HG02588 (cell line): ENCODE measurements around the gene PRELP.
"Not testable (repeated sequence)": the region's sequence is repeated elsewhere in the genome, so short reads cannot be mapped to it uniquely, and the experiment has no call there.

ENCODE experiments used
- ATAC-seq: cut with Tn5 transposase; IDR thresholded peaks from one replicate; pipeline ENCODE4 v1.9.1; 2021; ENCODE audit warnings: mild to moderate bottlenecking, moderate library complexity; ENCODE audit not compliant: unreplicated experiment

Gene PRELP

GRCh38 chr1:203504400-203505250, 29.0 kb downstream of the PRELP start:
- ATAC-seq, result no peak

- ATAC-seq, result no peak
Observed at GRCh38 chr1:203505526-203506204, 30.1 kb downstream of the PRELP start.

- no peak for ATAC-seq
Observed at GRCh38 chr1:203506858-203507626, 31.4 kb downstream of the PRELP start.

- ATAC-seq, result no peak
Observed at GRCh38 chr1:203507759-203508158, 32.2 kb downstream of the PRELP start.

- ATAC-seq, result no peak
Observed at GRCh38 chr1:203508463-203509073, 33.0 kb downstream of the PRELP start.

GRCh38 chr1:203509135-203509534, 33.5 kb downstream of the PRELP start:
- ATAC-seq, result no peak

- ATAC-seq, result no peak
Observed at GRCh38 chr1:203511513-203511912, 35.9 kb downstream of the PRELP start.

- no peak for ATAC-seq
Observed at GRCh38 chr1:203511930-203512329, 36.3 kb downstream of the PRELP start.

GRCh38 chr1:203512517-203512847, 36.9 kb downstream of the PRELP start:
- ATAC-seq, result no peak

GRCh38 chr1:203512848-203513584, 37.4 kb downstream of the PRELP start:
- no peak for ATAC-seq

- no peak for ATAC-seq
Observed at GRCh38 chr1:203513585-203514031, 38.0 kb downstream of the PRELP start.

GRCh38 chr1:203516184-203516583, 40.6 kb downstream of the PRELP start:
- ATAC-seq, result no peak

GRCh38 chr1:203516906-203517305, 41.3 kb downstream of the PRELP start:
- ATAC-seq, result no peak

GRCh38 chr1:203517426-203518110, 42.0 kb downstream of the PRELP start:
- ATAC-seq, result no peak

- not testable (repeated sequence) for ATAC-seq
Observed at GRCh38 chr1:203518139-203518538, 42.5 kb downstream of the PRELP start.

GRCh38 chr1:203518541-203518940, 42.9 kb downstream of the PRELP start:
- ATAC-seq, result no peak

- ATAC-seq, result no peak
Observed at GRCh38 chr1:203519053-203519840, 43.6 kb downstream of the PRELP start.

- ATAC-seq, result no peak
Observed at GRCh38 chr1:203519896-203520295, 44.3 kb downstream of the PRELP start.

GRCh38 chr1:203520315-203520714, 44.7 kb downstream of the PRELP start:
- ATAC-seq, result no peak
